ENCODE data around the gene PTPN2. TPM values are rescaled to one million over a fixed set of nuclear protein-coding genes. Genes with fewer than 3 reads are reported as not detected.

Gene PTPN2
- total and polyA plus RNA-seq, 3 experiments from 2014 or later, result 52.6 to 91.9 (median 60.3) TPM

- POLR2A ChIA-PET, result no interaction called here
- Mint-ChIP-seq H3K27me3 (no peaks in the 10 kb centered on the region), H3K36me3 (peaks cover 10 to 33% (median 21%) of the 10 kb centered on the region in 3 donors), H3K9me3 (no peaks in the 10 kb centered on the region), H3K4me3 (peak overlapping the region; percentile 47 to 89 (median 77)), H3K27ac (peak overlapping the region; percentile 58 to 96 (median 90)), H3K4me1 (peaks cover 52 to 75% (median 69%) of the 10 kb centered on the region in 3 donors)
- Histone ChIP-seq H3K4me3 (ENCODE audit: low read length) (no peak overlapping the region), H3K4me1 (ENCODE audit: insufficient read depth, low read length) (peaks cover 39% of the 10 kb centered on the region), H3K27me3 (ENCODE audit: insufficient read depth, low read length, poor library complexity, severe bottlenecking) (no peaks in the 10 kb centered on the region), H3K27ac (ENCODE audit: low read depth, low read length) (no peak overlapping the region), H3K36me3 (ENCODE audit: insufficient read depth, low read length) (peaks cover 8% of the 10 kb centered on the region), H3K9me3 (ENCODE audit: low read length) (no peaks in the 10 kb centered on the region)
- CTCF ChIA-PET, result no interaction called here
- no peak for DNase-seq
These were observed 46.3 kb downstream of the PTPN2 start for GRCh38 chr18:12837747-12838146.

GRCh38 chr18:12836551-12836950 is 47.5 kb downstream of the PTPN2 start:
- no peak overlapping the region for H3K27ac ChIP-seq (ENCODE audit: low read depth, low read length)
- Mint-ChIP-seq H3K9me3 (no peaks in the 10 kb centered on the region), H3K4me1 (peaks cover 44 to 67% (median 59%) of the 10 kb centered on the region in 3 donors), H3K36me3 (peaks cover 10 to 37% (median 20%) of the 10 kb centered on the region in 3 donors), H3K27me3 (no peaks in the 10 kb centered on the region), H3K4me3 (no peak overlapping the region), H3K27ac (peak overlapping the region in 2 of 8 donors; percentile 15 to 55)
- H3K36me3 ChIP-seq (ENCODE audit: insufficient read depth, low read length), result peaks cover 8% of the 10 kb centered on the region
- no peak overlapping the region for H3K4me3 ChIP-seq (ENCODE audit: low read length)
- ChIA-PET CTCF (no interaction called here), POLR2A (no interaction called here)
- H3K27me3 ChIP-seq (ENCODE audit: insufficient read depth, low read length, poor library complexity, severe bottlenecking), result no peaks in the 10 kb centered on the region
- no peak for DNase-seq
- H3K4me1 ChIP-seq (ENCODE audit: insufficient read depth, low read length), result peaks cover 39% of the 10 kb centered on the region
- no peaks in the 10 kb centered on the region for H3K9me3 ChIP-seq (ENCODE audit: low read length)

- H3K4me3 ChIP-seq (ENCODE audit: low read length), result no peak overlapping the region
- ChIA-PET CTCF (no interaction called here), POLR2A (no interaction called here)
- H3K36me3 ChIP-seq (ENCODE audit: insufficient read depth, low read length), result peaks cover 15% of the 10 kb centered on the region
- DNase-seq, result no peak
- H3K9me3 ChIP-seq (ENCODE audit: low read length), result no peaks in the 10 kb centered on the region
- H3K27me3 Mint-ChIP-seq, result no peaks in the 10 kb centered on the region
- H3K9me3 Mint-ChIP-seq, result peaks cover 0 to 7% (median 4%) of the 10 kb centered on the region in 5 donors
- H3K27me3 ChIP-seq (ENCODE audit: insufficient read depth, low read length, poor library complexity, severe bottlenecking), result no peaks in the 10 kb centered on the region
- peaks cover 7 to 26% (median 13%) of the 10 kb centered on the region in 3 donors for H3K4me1 Mint-ChIP-seq
- H3K36me3 Mint-ChIP-seq, result peaks cover 36 to 75% (median 36%) of the 10 kb centered on the region in 3 donors
- no peak overlapping the region for H3K27ac ChIP-seq (ENCODE audit: low read depth, low read length)
- H3K27ac Mint-ChIP-seq, result peak overlapping the region in 1 of 8 donors; percentile 36
- no peak overlapping the region for H3K4me3 Mint-ChIP-seq
- H3K4me1 ChIP-seq (ENCODE audit: insufficient read depth, low read length), result no peaks in the 10 kb centered on the region
These were observed 55.7 kb downstream of the PTPN2 start for GRCh38 chr18:12828116-12829051.

GRCh38 chr18:12827588-12827987 is 56.4 kb downstream of the PTPN2 start:
- no peaks in the 10 kb centered on the region for H3K27me3 Mint-ChIP-seq
- H3K36me3 Mint-ChIP-seq, result peaks cover 31 to 74% (median 31%) of the 10 kb centered on the region in 3 donors
- POLR2A ChIA-PET, result no interaction called here
- CTCF ChIA-PET, result no interaction called here
- Histone ChIP-seq H3K4me3 (ENCODE audit: low read length) (no peak overlapping the region), H3K9me3 (ENCODE audit: low read length) (no peaks in the 10 kb centered on the region), H3K27ac (ENCODE audit: low read depth, low read length) (no peak overlapping the region), H3K27me3 (ENCODE audit: insufficient read depth, low read length, poor library complexity, severe bottlenecking) (no peaks in the 10 kb centered on the region), H3K4me1 (ENCODE audit: insufficient read depth, low read length) (no peaks in the 10 kb centered on the region), H3K36me3 (ENCODE audit: insufficient read depth, low read length) (peaks cover 13% of the 10 kb centered on the region)
- DNase-seq, result no peak
- H3K4me1 Mint-ChIP-seq, result peaks cover 5 to 22% (median 8%) of the 10 kb centered on the region in 3 donors
- no peak overlapping the region for H3K27ac Mint-ChIP-seq
- peaks cover 0 to 7% (median 4%) of the 10 kb centered on the region in 5 donors for H3K9me3 Mint-ChIP-seq
- H3K4me3 Mint-ChIP-seq, result no peak overlapping the region

- Histone ChIP-seq H3K27me3 (ENCODE audit: insufficient read depth, low read length, poor library complexity, severe bottlenecking) (no peaks in the 10 kb centered on the region), H3K4me1 (ENCODE audit: insufficient read depth, low read length) (no peaks in the 10 kb centered on the region), H3K9me3 (ENCODE audit: low read length) (no peaks in the 10 kb centered on the region), H3K36me3 (ENCODE audit: insufficient read depth, low read length) (peaks cover 16% of the 10 kb centered on the region), H3K4me3 (ENCODE audit: low read length) (no peak overlapping the region), H3K27ac (ENCODE audit: low read depth, low read length) (no peak overlapping the region)
- POLR2A ChIA-PET, result no interaction called here
- H3K4me1 Mint-ChIP-seq, result peaks cover 5 to 32% (median 14%) of the 10 kb centered on the region in 3 donors
- H3K27ac Mint-ChIP-seq, result no peak overlapping the region
- H3K27me3 Mint-ChIP-seq, result no peaks in the 10 kb centered on the region
- CTCF ChIA-PET, result interaction anchor here (1.2 kb wide), 1 partner anchor 109 kb away, joined by 3 read pairs; no protein-coding TSS in a partner anchor
- no peak overlapping the region for H3K4me3 Mint-ChIP-seq
- peaks cover 0 to 7% (median 4%) of the 10 kb centered on the region in 5 donors for H3K9me3 Mint-ChIP-seq
- H3K36me3 Mint-ChIP-seq, result peaks cover 20 to 74% (median 22%) of the 10 kb centered on the region in 3 donors
- DNase-seq, result no peak
These were observed 58.8 kb downstream of the PTPN2 start for GRCh38 chr18:12825230-12825629.

- Mint-ChIP-seq H3K27me3 (no peaks in the 10 kb centered on the region), H3K4me3 (no peak overlapping the region), H3K4me1 (peaks cover 7 to 33% (median 8%) of the 10 kb centered on the region in 3 donors), H3K9me3 (peaks cover 0 to 7% (median 4%) of the 10 kb centered on the region in 5 donors), H3K27ac (no peak overlapping the region), H3K36me3 (peaks cover 17 to 71% (median 17%) of the 10 kb centered on the region in 3 donors)
- no peak for DNase-seq
- peaks cover 16% of the 10 kb centered on the region for H3K36me3 ChIP-seq (ENCODE audit: insufficient read depth, low read length)
- H3K9me3 ChIP-seq (ENCODE audit: low read length), result no peaks in the 10 kb centered on the region
- CTCF ChIA-PET, result no interaction called here
- H3K4me1 ChIP-seq (ENCODE audit: insufficient read depth, low read length), result no peaks in the 10 kb centered on the region
- POLR2A ChIA-PET, result no interaction called here
- no peak overlapping the region for H3K27ac ChIP-seq (ENCODE audit: low read depth, low read length)
- no peak overlapping the region for H3K4me3 ChIP-seq (ENCODE audit: low read length)
- H3K27me3 ChIP-seq (ENCODE audit: insufficient read depth, low read length, poor library complexity, severe bottlenecking), result no peaks in the 10 kb centered on the region
These were observed 60.1 kb downstream of the PTPN2 start for GRCh38 chr18:12823892-12824291.

GRCh38 chr18:12821408-12821807 is 62.6 kb downstream of the PTPN2 start:
- no peaks in the 10 kb centered on the region for H3K4me1 ChIP-seq (ENCODE audit: insufficient read depth, low read length)
- POLR2A ChIA-PET, result interaction anchor here (0.6 kb wide), 1 partner anchor 351 kb away, joined by 4 read pairs; no protein-coding TSS in a partner anchor
- peak overlapping the region in 4 of 8 donors; percentile 2 to 36 (median 20) for H3K27ac Mint-ChIP-seq
- no peak overlapping the region for H3K4me3 ChIP-seq (ENCODE audit: low read length)
- H3K4me3 Mint-ChIP-seq, result no peak overlapping the region
- H3K4me1 Mint-ChIP-seq, result peaks cover 4 to 26% (median 6%) of the 10 kb centered on the region in 3 donors
- peaks cover 3 to 73% (median 14%) of the 10 kb centered on the region in 3 donors for H3K36me3 Mint-ChIP-seq
- no peaks in the 10 kb centered on the region for H3K27me3 ChIP-seq (ENCODE audit: insufficient read depth, low read length, poor library complexity, severe bottlenecking)
- H3K36me3 ChIP-seq (ENCODE audit: insufficient read depth, low read length), result peaks cover 11% of the 10 kb centered on the region
- no peak overlapping the region for H3K27ac ChIP-seq (ENCODE audit: low read depth, low read length)
- CTCF ChIA-PET, result interaction anchor here (1.3 kb wide), 1 partner anchor 112 kb away, joined by 3 read pairs; no protein-coding TSS in a partner anchor
- H3K9me3 Mint-ChIP-seq, result no peaks in the 10 kb centered on the region
- DNase-seq, result no peak
- H3K27me3 Mint-ChIP-seq, result no peaks in the 10 kb centered on the region
- H3K9me3 ChIP-seq (ENCODE audit: low read length), result no peaks in the 10 kb centered on the region

- Histone ChIP-seq H3K4me1 (ENCODE audit: insufficient read depth, low read length) (no peaks in the 10 kb centered on the region), H3K27ac (ENCODE audit: low read depth, low read length) (no peak overlapping the region), H3K27me3 (ENCODE audit: insufficient read depth, low read length, poor library complexity, severe bottlenecking) (no peaks in the 10 kb centered on the region), H3K4me3 (ENCODE audit: low read length) (no peak overlapping the region), H3K9me3 (ENCODE audit: low read length) (no peaks in the 10 kb centered on the region), H3K36me3 (ENCODE audit: insufficient read depth, low read length) (peaks cover 11% of the 10 kb centered on the region)
- H3K27me3 Mint-ChIP-seq, result no peaks in the 10 kb centered on the region
- H3K4me3 Mint-ChIP-seq, result no peak overlapping the region
- peak overlapping the region in 4 of 8 donors; percentile 12 to 62 (median 42) for H3K27ac Mint-ChIP-seq
- no peak for DNase-seq
- no peaks in the 10 kb centered on the region for H3K9me3 Mint-ChIP-seq
- CTCF ChIA-PET, result no interaction called here
- peaks cover 7 to 75% (median 20%) of the 10 kb centered on the region in 3 donors for H3K36me3 Mint-ChIP-seq
- peaks cover 4 to 30% (median 9%) of the 10 kb centered on the region in 3 donors for H3K4me1 Mint-ChIP-seq
- POLR2A ChIA-PET, result no interaction called here
These were observed 63.5 kb downstream of the PTPN2 start for GRCh38 chr18:12820506-12820905.

Data from CD8-positive, alpha-beta memory T cell (primary cell).